DOHH2 (cell line): ENCODE results near the gene FLNB.

Experiments
- H3F3A ChIP-seq: fragments of 200-600 bp; sonication (generic), shearing (Covaris generic); 2 replicates; pipeline ENCODE4 v1.6.0; 2016; ENCODE audit warnings: antibody characterized with exemption, mild to moderate bottlenecking; ENCODE audit not compliant: control insufficient read depth, insufficient read depth
- H3K27ac ChIP-seq: fragments of 200-600 bp; sonication (generic); 2 replicates; pipeline ENCODE4 v1.5.1; 2014; ENCODE audit warnings: low read depth, mild to moderate bottlenecking, low read length, moderate library complexity
- H3K27me3 ChIP-seq: fragments of 200-600 bp; sonication (generic); 2 replicates; pipeline ENCODE4 v1.6.1; 2014; ENCODE audit warnings: mild to moderate bottlenecking, low read length, mixed read lengths; ENCODE audit not compliant: control insufficient read depth
- H3K36me3 ChIP-seq: fragments of 200-600 bp; sonication (generic); 2 replicates; pipeline ENCODE4 v1.6.1; 2014; ENCODE audit warnings: mild to moderate bottlenecking, low read length, moderate library complexity, mixed read lengths; ENCODE audit not compliant: control insufficient read depth
- H3K4me1 ChIP-seq: fragments of 200-600 bp; sonication (generic); 2 replicates; pipeline ENCODE4 v1.6.1; 2014; ENCODE audit warnings: mild to moderate bottlenecking, low read length, mixed read lengths; ENCODE audit not compliant: control insufficient read depth
- H3K4me2 ChIP-seq: fragments of 200-600 bp; sonication (generic); 2 replicates; pipeline ENCODE4 v1.6.0; 2014; ENCODE audit warnings: mild to moderate bottlenecking, low read length, moderate library complexity
- H3K4me3 ChIP-seq: fragments of 200-600 bp; sonication (generic); 2 replicates; pipeline ENCODE4 v1.5.1; 2014; ENCODE audit warnings: mild to moderate bottlenecking, low read length, mixed read lengths
- H3K79me2 ChIP-seq: fragments of 200-600 bp; sonication (generic); 2 replicates; pipeline ENCODE4 v1.6.1; 2014; ENCODE audit warnings: mild to moderate bottlenecking, low read length, mixed read lengths; ENCODE audit not compliant: control insufficient read depth
- H3K9me2 ChIP-seq: fragments of 200-600 bp; sonication (generic); replicated peaks from 2 replicates; pipeline ENCODE4 v1.6.1; 2014; ENCODE audit warnings: mild to moderate bottlenecking, low read length, mixed read lengths; ENCODE audit not compliant: control insufficient read depth
- H3K9me3 ChIP-seq: fragments of 200-600 bp; sonication (generic); 2 replicates; pipeline ENCODE4 v1.6.1; 2014; ENCODE audit warnings: antibody characterized with exemption, low read length, mixed read lengths; ENCODE audit not compliant: control insufficient read depth, insufficient read depth
- H4K20me1 ChIP-seq: fragments of 200-600 bp; sonication (generic); 2 replicates; pipeline ENCODE4 v1.6.0; 2014; ENCODE audit warnings: low read depth, mild to moderate bottlenecking, antibody characterized with exemption, low read length, moderate library complexity; ENCODE audit not compliant: control insufficient read depth, insufficient read depth
- CTCF ChIP-seq: fragments of 200-600 bp; sonication (generic); IDR thresholded peaks from one replicate; pipeline ENCODE4 v1.5.1; 2014; ENCODE audit warnings: antibody characterized with exemption, mild to moderate bottlenecking, low read depth, low read length; ENCODE audit not compliant: poor library complexity, severe bottlenecking
- EZH2phosphoT487 ChIP-seq: fragments of 200-600 bp; sonication (generic); IDR thresholded peaks from 2 replicates; pipeline ENCODE4 v1.6.1; 2017; ENCODE audit warnings: borderline replicate concordance, mild to moderate bottlenecking, antibody characterized with exemption, low read length, moderate library complexity, mixed read lengths

Gene FLNB

DNA sequence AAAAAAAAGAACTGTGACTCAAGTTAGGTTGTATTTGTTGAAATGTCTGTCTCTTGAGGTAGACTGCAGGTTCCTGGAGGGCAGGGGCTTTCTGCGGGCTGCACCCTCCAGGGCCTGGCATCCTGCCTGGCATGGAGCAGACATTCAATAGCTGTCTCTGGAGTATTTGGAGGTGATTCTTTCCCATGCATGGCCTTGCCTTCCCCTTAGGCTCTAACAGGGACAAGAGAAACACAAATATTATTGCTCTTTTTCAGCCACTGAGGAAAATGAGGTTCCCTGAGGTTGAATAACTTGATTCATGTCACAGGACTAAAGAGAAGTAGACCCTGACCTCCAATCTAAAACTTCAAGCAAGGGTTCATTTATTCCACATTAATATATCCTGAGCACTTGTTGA lies 18.6 kb upstream of the FLNB start:
- Histone ChIP-seq H3K36me3 (no peaks in the 10 kb centered on the region), H3K79me2 (no peaks in the 10 kb centered on the region), H3K9me2 (no peaks in the 10 kb centered on the region), H4K20me1 (no peaks in the 10 kb centered on the region), H3K4me1 (peaks cover 6% of the 10 kb centered on the region), H3K4me2 (no peak overlapping the region), H3K27ac (no peak overlapping the region), H3K27me3 (no peaks in the 10 kb centered on the region), H3K4me3 (no peak overlapping the region), H3F3A (no peaks in the 10 kb centered on the region), H3K9me3 (no peaks in the 10 kb centered on the region)
- no peak for TF ChIP-seq EZH2phosphoT487
- TF ChIP-seq CTCF, result no peak

DNA sequence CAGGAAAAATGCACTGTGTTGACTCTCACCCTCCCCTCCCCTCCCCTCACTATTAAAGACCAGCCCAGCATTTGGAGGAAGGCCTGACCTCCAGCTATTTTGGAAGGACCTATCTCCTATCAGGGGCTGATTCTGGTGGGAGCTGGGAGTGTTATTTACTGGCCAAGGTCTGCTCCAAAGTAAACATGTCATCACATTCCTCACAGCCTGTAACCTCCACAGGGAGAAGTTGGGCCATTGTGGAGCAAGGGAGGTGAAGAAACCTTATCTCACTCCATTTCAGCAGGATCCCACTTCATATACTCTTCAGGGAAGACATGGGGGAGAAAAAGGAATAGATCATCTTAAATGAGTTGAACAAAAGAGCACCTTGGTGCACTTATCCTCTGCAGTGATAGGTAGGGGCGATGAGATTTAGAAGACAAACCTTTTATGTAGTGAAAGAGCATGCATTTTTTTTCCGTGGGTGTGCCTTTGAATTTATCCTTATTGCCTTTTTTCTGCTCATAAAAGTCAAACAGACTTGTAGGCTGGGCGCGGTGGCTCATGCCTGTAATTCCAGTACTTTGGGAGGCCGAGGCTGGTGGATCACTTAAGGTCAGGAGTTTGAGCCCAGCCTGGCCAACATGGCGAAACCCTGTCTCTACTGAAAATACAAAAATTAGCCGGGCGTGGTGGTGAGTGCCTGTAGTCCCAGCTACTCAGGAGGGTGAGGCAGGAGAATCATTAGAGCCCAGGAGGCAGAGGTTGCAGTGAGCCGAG lies 15.6 kb upstream of the FLNB start:
- TF ChIP-seq EZH2phosphoT487, result no peak
- no peak for TF ChIP-seq CTCF
- Histone ChIP-seq H4K20me1 (no peaks in the 10 kb centered on the region), H3K27ac (no peak overlapping the region), H3K36me3 (no peaks in the 10 kb centered on the region), H3K27me3 (no peaks in the 10 kb centered on the region), H3K9me3 (no peaks in the 10 kb centered on the region), H3K4me2 (no peak overlapping the region), H3F3A (no peaks in the 10 kb centered on the region), H3K4me3 (no peak overlapping the region), H3K9me2 (no peaks in the 10 kb centered on the region), H3K79me2 (no peaks in the 10 kb centered on the region), H3K4me1 (no peaks in the 10 kb centered on the region)

DNA sequence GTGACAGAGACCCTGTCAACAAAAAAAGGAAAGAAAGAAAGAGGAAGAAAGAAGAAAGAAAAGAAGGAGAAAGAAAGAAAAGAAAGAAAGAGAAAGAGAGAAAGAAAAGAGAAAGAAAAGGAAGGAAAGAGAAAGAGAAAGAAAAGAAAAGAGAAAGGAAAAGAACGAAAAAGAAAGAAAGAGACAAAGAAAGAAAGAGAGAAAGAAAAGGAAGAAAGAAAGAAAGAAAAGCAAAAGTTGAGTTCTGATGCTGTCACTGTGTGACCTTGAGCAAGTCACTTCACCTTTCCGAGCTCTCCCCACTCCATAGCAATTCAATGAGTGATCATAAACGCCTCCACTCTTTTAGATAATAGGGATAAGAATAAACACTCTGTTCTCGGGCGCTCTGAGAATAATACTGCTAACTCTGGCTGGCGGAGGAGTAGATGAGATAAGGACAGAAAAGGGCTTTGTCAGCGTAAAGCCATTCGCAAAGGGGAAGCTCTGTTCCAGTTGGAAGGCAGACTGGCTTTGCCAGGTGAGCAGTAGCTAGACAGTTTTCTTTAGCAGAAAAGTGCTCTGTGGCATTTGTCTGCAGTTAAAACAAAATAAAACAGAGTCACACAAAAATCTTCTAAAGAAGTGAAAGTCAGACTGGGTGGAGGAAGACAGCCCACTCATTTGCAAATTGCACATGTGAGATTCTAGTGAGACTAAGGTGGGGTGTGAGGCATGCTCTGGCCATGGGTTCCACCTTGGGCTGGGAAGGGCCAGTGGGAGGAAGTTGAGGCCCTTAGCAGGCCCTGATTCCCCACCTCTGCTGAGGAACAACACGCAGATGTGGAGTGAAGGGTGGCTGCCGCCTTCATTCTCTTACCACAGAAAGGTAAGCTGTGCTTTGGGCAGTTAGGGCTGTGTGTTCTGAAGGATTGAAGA lies 9.6 kb upstream of the FLNB start:
- H3K4me2 ChIP-seq, result peak overlapping the region; percentile 61
- H3K4me1 ChIP-seq, result peaks cover 16% of the 10 kb centered on the region
- no peaks in the 10 kb centered on the region for H3K9me2 ChIP-seq
- no peaks in the 10 kb centered on the region for H3K79me2 ChIP-seq
- H3K4me3 ChIP-seq, result peak overlapping the region; percentile 57
- no peaks in the 10 kb centered on the region for H3K36me3 ChIP-seq
- TF ChIP-seq EZH2phosphoT487, result no peak
- TF ChIP-seq CTCF, result no peak
- H3K27ac ChIP-seq, result peak overlapping the region; percentile 50
- no peaks in the 10 kb centered on the region for H3K9me3 ChIP-seq
- no peaks in the 10 kb centered on the region for H4K20me1 ChIP-seq
- H3K27me3 ChIP-seq, result no peaks in the 10 kb centered on the region
- no peaks in the 10 kb centered on the region for H3F3A ChIP-seq
